Stimulated activated naive CD4-positive, alpha-beta T cell (primary cell): Measurements from ENCODE around the gene AMPD3.

ENCODE experiments used
- DNase-seq, 6 experiments: peaks; one replicate each; lab custom pipeline; 2025; lab: John Stamatoyannopoulos, UW

The AMPD3 gene

DNA sequence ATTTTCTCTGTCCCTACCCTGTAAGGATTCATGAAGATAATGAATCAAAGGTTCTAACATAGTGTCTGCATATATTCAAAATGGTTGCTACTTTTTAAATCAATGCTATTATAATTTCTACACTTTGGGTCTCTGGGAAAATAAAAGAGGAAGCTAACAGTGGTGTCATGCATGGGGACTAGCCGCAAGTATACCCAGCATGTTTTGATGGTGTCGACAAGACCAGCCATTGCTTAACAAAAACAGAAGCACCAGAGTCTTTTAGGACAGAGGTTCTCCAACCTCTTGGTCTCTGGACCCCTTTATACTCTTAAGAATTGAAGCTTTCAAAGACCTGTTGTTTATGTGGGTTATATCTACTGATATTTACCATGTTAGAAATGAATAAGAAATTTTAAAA is 48.2 kb downstream of the AMPD3 start:
- no peak for DNase-seq

DNA sequence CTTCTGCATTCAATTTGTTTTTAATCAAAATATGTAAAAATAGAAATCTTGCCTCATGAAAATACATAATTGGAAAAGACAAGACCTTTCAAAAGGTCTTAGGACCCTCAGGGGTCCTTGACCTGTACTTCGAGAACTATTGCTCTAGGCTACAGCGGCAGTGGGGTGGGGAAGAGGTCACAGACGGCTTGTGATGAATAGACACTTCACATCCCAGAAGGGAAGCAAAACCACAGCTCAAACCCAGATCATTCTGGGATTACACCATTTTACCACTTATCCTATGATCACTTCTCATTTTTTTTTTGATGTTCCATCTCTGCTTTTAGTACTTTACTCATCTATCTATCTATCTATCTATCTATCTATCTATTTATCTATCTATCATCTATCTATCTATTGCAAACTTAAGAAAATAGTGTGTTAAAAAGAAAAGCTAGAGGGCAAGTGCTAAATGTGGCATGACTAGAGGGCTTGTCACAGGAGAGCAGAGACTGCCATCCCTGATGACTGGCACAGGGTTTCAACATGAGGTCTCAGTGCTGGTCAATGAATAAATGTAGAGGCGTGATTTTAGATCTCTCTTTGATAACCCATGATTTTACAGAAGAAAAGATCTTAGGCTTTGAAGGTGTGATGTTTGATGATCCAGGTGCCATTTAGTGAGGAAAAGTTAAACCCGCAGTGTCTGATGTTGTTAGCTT is 48.9 kb downstream of the AMPD3 start:
- DNase-seq: no peak

DNA sequence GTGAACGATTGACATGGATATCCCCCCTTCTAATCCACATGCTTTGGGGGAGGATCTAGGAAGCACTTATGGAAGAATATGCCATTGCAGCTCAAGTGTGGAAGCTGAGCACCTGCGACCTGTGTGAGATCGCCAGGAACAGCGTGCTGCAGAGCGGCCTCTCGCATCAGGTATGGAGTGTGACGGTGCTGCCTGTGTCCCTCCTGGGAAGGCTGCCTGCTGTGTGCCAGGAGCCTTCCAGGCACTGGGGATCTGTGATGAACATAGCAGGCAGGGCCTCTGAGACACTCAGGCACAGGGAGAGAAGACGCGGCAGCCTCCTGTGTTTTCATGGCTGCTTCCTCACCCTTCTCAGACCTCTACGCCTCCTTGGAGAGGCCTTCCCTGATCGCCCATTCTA is 49.4 kb downstream of the AMPD3 start:
- DNase-seq: no peak

GRCh38 chr11:10505278-10506007 is 50.4 kb downstream of the AMPD3 start:
- DNase-seq: no peak

DNA sequence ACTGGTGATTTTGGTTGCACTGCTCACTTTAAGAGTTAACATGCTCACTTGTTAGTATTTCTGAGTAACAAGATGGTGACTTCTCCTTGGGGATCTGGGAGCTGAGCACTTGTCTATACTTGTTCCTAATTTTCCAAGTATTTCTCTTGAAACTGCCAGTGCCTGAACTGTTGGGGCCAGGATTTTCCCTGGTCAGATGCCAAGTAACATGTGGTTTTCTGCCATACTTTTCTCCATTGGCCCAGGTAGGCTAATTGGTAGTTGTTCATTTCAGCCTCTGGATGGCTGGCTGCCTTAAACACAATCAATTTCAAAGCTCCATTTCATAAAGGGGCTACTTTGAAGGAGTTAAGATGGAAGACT is 50.9 kb downstream of the AMPD3 start:
- no peak for DNase-seq

GRCh38 chr11:10511181-10511621 is 56.1 kb downstream of the AMPD3 start:
- DNase-seq: no peak

DNA sequence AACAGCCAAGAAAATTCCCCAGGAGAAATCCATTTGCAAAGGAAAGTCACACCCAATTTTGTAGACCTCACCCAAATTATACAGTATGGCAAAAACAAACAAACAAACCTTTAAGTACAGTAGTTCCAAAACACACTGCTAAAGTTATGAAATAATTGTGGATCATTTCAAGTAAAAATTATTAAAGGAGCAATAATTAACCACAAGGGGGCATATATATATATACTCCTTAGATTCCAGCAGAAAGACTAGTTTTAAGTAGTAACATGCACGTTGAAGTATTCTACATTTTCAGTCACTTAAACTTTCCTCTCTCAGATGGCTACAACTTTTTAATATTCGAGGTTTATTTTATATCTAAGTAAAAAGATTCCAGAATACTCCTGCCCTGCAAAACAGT is 59.1 kb downstream of the AMPD3 start:
- no peak for DNase-seq

- no peak for DNase-seq
Measured at GRCh38 chr11:10514709-10515108, 59.6 kb downstream of the AMPD3 start.

GRCh38 chr11:10515418-10515817 is 60.4 kb downstream of the AMPD3 start:
- no peak for DNase-seq

DNA sequence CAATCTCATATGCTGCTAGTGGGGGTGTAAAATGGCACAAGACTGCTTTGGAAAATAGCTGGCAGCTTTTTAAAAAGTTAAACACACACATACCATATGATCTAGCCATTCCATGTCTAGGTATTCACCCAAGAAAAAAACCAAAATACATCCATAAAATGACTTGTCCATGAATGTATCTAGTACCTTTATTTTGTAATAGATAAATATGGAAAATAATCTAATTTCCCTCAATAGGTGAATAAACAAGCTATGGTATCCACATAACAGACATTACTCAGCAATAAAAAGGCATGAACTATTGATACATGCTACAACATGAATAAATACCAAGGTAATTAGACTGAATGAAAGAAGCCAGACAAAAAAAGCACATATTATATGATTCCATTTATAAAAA is 63.1 kb downstream of the AMPD3 start:
- DNase-seq: no peak

- DNase-seq: no peak
Measured at GRCh38 chr11:10518891-10519290, 63.8 kb downstream of the AMPD3 start.

- no peak for DNase-seq
Measured at GRCh38 chr11:10519630-10520029, 64.6 kb downstream of the AMPD3 start.

GRCh38 chr11:10520562-10520961 is 65.5 kb downstream of the AMPD3 start:
- no peak for DNase-seq

DNA sequence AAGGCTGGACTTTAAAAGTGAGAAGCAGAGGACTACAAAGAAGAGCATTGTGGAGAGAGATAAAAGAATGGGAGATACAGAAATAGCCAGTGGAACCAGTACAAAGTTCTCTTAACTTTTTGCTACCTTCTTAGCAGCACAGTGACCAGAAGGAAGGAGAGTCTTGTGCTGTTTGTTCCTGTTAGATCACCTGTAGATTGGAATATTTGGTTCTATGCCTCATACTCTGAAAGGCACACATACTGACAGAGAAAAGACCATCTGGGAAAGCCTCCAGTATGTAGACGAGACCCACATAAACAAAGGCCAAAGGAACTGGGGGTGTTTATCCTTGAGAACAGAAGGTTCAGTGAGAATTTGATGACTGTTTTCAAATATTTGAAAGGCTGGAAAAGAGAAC is 67.2 kb downstream of the AMPD3 start:
- no peak for DNase-seq

DNA sequence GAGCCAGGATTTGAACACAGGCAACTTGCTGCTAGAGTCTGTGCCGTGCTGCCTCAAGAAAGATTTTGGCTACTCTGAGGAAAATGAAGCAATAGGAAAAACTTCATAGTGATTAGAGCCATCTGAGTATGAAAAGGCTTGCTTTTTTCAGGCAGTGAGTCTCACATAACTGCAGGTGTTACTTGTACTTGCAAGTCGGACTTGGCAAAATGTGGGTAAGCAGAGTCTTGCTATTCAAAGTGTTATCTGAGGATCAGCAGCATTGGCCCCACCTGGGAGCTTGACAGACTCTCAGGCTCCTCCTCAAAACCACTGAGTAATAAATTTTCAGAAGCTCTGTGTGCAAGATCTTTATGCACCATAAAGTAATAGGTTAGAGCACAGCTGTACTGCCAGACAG is 67.9 kb downstream of the AMPD3 start:
- DNase-seq: no peak

GRCh38 chr11:10524471-10524870 is 69.4 kb downstream of the AMPD3 start:
- no peak for DNase-seq

- no peak for DNase-seq
Measured at GRCh38 chr11:10526974-10527918, 72.2 kb downstream of the AMPD3 start.

DNA sequence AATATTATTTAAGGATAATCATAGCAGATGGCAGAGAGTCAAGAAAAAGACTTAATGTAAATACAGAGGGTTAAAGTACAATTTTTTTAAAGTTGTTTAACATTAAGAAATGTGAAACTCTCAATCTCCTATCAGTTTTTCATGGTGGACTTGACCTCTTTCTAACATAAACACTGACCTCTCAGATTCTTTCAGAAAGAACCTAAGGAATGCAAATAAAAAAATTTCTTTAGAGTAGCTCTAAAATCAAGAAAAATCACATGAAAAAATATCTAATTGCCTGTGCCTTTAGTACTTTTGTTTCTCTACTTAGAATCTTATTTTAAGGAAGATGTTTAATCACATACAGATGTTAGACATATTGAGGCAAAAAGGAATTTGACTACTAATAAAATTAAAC is 73.1 kb downstream of the AMPD3 start:
- DNase-seq: no peak

- DNase-seq: no peak
Measured at GRCh38 chr11:10529279-10529678, 74.2 kb downstream of the AMPD3 start.

- no peak for DNase-seq
Measured at GRCh38 chr11:10532526-10532925, 77.5 kb downstream of the AMPD3 start.

DNA sequence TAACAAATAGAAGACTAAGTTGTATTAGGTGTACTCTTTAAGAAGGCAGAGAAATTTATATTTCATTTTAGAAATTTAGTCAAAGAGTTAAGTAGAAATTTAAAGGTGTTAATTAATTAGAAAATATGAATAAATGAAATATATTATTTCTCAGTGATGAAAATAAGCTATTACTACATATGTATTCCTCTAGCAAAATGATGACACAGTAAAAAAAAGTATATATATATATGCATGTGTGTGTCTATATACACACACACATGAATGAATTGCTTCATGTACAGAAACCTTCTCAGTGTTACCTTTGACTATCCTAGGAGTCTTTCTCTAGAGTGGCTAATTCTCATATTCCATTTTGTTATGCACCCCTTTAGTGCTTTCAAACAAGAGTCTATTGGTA is 78.3 kb downstream of the AMPD3 start:
- DNase-seq: no peak

GRCh38 chr11:10534316-10534715 is 79.3 kb downstream of the AMPD3 start:
- DNase-seq: no peak

DNA sequence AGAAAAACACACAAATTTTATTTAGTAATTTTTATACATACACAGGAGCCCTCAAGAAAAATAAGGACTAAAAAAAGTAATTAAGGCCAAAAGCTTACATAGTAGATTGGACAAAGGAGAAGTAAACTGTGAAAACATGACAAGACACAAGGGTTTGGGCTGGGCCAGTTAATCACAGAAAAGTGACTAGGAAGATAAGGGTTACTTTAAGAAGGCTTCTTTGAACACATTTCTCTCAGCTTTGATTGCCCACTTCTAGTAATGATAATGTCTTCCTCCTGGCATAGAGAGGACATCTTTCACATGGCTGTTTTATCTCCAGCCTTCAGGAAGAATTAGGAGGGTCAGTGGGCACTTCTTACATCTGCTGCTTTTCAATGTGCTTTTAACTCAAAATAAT is 82.5 kb downstream of the AMPD3 start:
- no peak for DNase-seq
